ENCODE measurements around the gene SLC25A33.

Gene SLC25A33

GRCh38 chr1:9573723-9574122, 34.5 kb downstream of the SLC25A33 start:
- TF ChIP-seq CTCF (IDR thresholded peaks at IDR 0.05; ENCODE audit: insufficient read depth, missing control alignments), result peak; percentile 41
- DNase-seq (ENCODE audit: insufficient read length, low spot score) (no peak), FAIRE-seq (no peak)

- no peak for FAIRE-seq
- TF ChIP-seq CTCF (IDR thresholded peaks at IDR 0.05; ENCODE audit: insufficient read depth, missing control alignments), result no peak
These were observed 36.2 kb downstream of the SLC25A33 start for GRCh38 chr1:9575486-9575885.

GRCh38 chr1:9576903-9577302, 37.6 kb downstream of the SLC25A33 start:
- DNase-seq (ENCODE audit: insufficient read length, low spot score), result no peak
- FAIRE-seq, result no peak

More at GRCh38 chr1:9575486-9575885, 36.2 kb downstream of the SLC25A33 start:
- DNase-seq (ENCODE audit: insufficient read length, low spot score), result no peak

GRCh38 chr1:9577423-9577822, 38.2 kb downstream of the SLC25A33 start:
- no peak for FAIRE-seq
- no peak for DNase-seq (ENCODE audit: insufficient read length, low spot score)
- TF ChIP-seq CTCF (IDR thresholded peaks at IDR 0.05; ENCODE audit: insufficient read depth, missing control alignments), result no peak

More at GRCh38 chr1:9576903-9577302, 37.6 kb downstream of the SLC25A33 start:
- TF ChIP-seq CTCF (IDR thresholded peaks at IDR 0.05; ENCODE audit: insufficient read depth, missing control alignments), result no peak

- no peak for TF ChIP-seq CTCF (IDR thresholded peaks at IDR 0.05; ENCODE audit: insufficient read depth, missing control alignments)
- no peak for FAIRE-seq
- no peak for DNase-seq (ENCODE audit: insufficient read length, low spot score)
These were observed 41.7 kb downstream of the SLC25A33 start for GRCh38 chr1:9580942-9581341.

- TF ChIP-seq CTCF (IDR thresholded peaks at IDR 0.05; ENCODE audit: insufficient read depth, missing control alignments), result no peak
These were observed 47.0 kb downstream of the SLC25A33 start for GRCh38 chr1:9586147-9586766.

GRCh38 chr1:9588551-9589143, 49.4 kb downstream of the SLC25A33 start, which contains the start of gene TMEM201:
Gene TMEM201, plus strand, starts transcription at chr1:9588911. Its CDS starts 20 bp downstream, at chr1:9588931.
- peak; percentile 48 for TF ChIP-seq CTCF (IDR thresholded peaks at IDR 0.05; ENCODE audit: insufficient read depth, missing control alignments)
- FAIRE-seq (no peak), DNase-seq (ENCODE audit: insufficient read length, low spot score) (peak; percentile 45)

More at GRCh38 chr1:9586147-9586766, 47.0 kb downstream of the SLC25A33 start:
- no peak for FAIRE-seq
- no peak for DNase-seq (ENCODE audit: insufficient read length, low spot score)

Data from D721Med (cell line).